Panc1 (cell line): ENCODE measurements around the gene AKAP6. TPM values are rescaled to one million over a fixed set of nuclear protein-coding genes. Genes with fewer than 3 reads are reported as not detected.

ENCODE experiments used
- ATAC-seq: fragments of 200-7000 bp; cut with Tn5 transposase; 2 replicates; pipeline ENCODE4 v1.9.1; 2020; ENCODE audit warnings: mild to moderate bottlenecking, moderate library complexity
- BruUV-seq: library from RNA; stranded (reverse); fragments of 400-500 nt; replicated peaks from 2 replicates; lab custom pipeline; 2021; lab: Mats Ljungman, UMichigan
- CTCF ChIA-PET: fragments of 300-600 bp; sonication (Branson Sonifier 250); formaldehyde crosslinking; loops from one replicate; lab custom pipeline; 2022; ENCODE audit warnings: antibody characterized with exemption; lab: Charles Lee
- POLR2A ChIA-PET: fragments of 300-600 bp; sonication (Branson Sonifier 250); formaldehyde crosslinking; loops from one replicate; lab custom pipeline; 2022; ENCODE audit warnings: antibody characterized with exemption; lab: Charles Lee
- DNase-seq: peaks from one replicate; pipeline ENCODE4 v3.0.0-alpha.2; 2010; ENCODE audit warnings: low read depth, low spot score
- H3K27ac ChIP-seq: 2 replicates; pipeline ENCODE4 v1.5.1; 2011; ENCODE audit warnings: mild to moderate bottlenecking, low read length, inconsistent platforms
- H3K27me3 ChIP-seq: fragments of 200-500 bp; sonication (Bioruptor generic); 2 replicates; pipeline ENCODE4 v1.6.0; 2014; ENCODE audit warnings: low read length, inconsistent platforms; ENCODE audit not compliant: control insufficient read depth, insufficient read depth
- H3K36me3 ChIP-seq: fragments of 200-500 bp; sonication (Bioruptor generic); 2 replicates; pipeline ENCODE4 v1.5.1; 2014; ENCODE audit warnings: inconsistent platforms, mild to moderate bottlenecking, low read length, moderate library complexity; ENCODE audit not compliant: control insufficient read depth, insufficient read depth
- H3K4me1 ChIP-seq: 2 replicates; pipeline ENCODE4 v1.5.1; 2011; ENCODE audit warnings: inconsistent platforms, mild to moderate bottlenecking, low read length, moderate library complexity; ENCODE audit not compliant: control insufficient read depth, insufficient read depth
- H3K4me3 ChIP-seq, 2 experiments: 2 replicates each; pipeline ENCODE4 v1.5.1; 2011 to 2012; ENCODE audit warnings: low read depth in 2 of 2, low read length in 2 of 2, mild to moderate bottlenecking in 2 of 2, inconsistent platforms in 1 of 2, moderate library complexity in 1 of 2
- H3K9me3 ChIP-seq: fragments of 200-500 bp; sonication (Bioruptor generic); 2 replicates; pipeline ENCODE4 v1.5.1; 2014; ENCODE audit warnings: low read depth, mild to moderate bottlenecking, inconsistent platforms, low read length, moderate library complexity; ENCODE audit not compliant: control insufficient read depth, insufficient read depth
- CTCF ChIP-seq: fragments of 450-650 bp; IDR thresholded peaks from 2 replicates; pipeline ENCODE4 v1.5.1; 2017; ENCODE audit warnings: mild to moderate bottlenecking
- POLR2AphosphoS5 ChIP-seq: IDR thresholded peaks from 2 replicates; pipeline ENCODE4 v1.6.1; 2012; ENCODE audit warnings: mild to moderate bottlenecking, low read depth, low read length, moderate library complexity
- REST ChIP-seq, 2 experiments: IDR thresholded peaks; 2 replicates each; pipeline ENCODE4 v1.6.1; 2011 to 2012; ENCODE audit warnings: low read depth in 2 of 2, control low read depth in 1 of 2, low read length in 1 of 2, mild to moderate bottlenecking in 1 of 2, moderate library complexity in 1 of 2; ENCODE audit not compliant: insufficient read depth in 1 of 2
- SIN3A ChIP-seq: IDR thresholded peaks from 2 replicates; pipeline ENCODE4 v1.6.1; 2012; ENCODE audit warnings: low read depth, mild to moderate bottlenecking, low read length, moderate library complexity, borderline replicate concordance; ENCODE audit not compliant: insufficient read depth
- TCF7L2 ChIP-seq: IDR thresholded peaks from 2 replicates; pipeline ENCODE4 v1.6.1; 2011; ENCODE audit warnings: mild to moderate bottlenecking, low read depth, low read length, inconsistent platforms
- in situ Hi-C: cut with HindIII; loops from 2 replicates; pipeline ENCODE4 v1.10.0; 2016; ENCODE audit warnings: low sequenced_read_pairs, low pct_unique_long_range_greater_than_20kb
- intact Hi-C: fragments of 100-400 bp; cut with micrococcal nuclease; formaldehyde crosslinking; loops from one replicate; pipeline ENCODE4 v1.10.0; 2022; ENCODE audit not compliant: unreplicated experiment
- total RNA-seq: library from RNA; stranded (reverse); gene quantifications from one replicate; pipeline ENCODE4 v1.2.1, GENCODE V29; 2021; ENCODE audit not compliant: unreplicated experiment

AKAP6 gene
- total RNA-seq, 1 experiment from 2014 or later, result 0.82 TPM

- Histone ChIP-seq H3K27ac (no peak overlapping the region), H3K4me3 (no peak overlapping the region), H3K27me3 (no peaks in the 10 kb centered on the region), H3K4me1 (no peaks in the 10 kb centered on the region), H3K9me3 (no peaks in the 10 kb centered on the region), H3K36me3 (no peaks in the 10 kb centered on the region)
- intact Hi-C loops (no loop called here), in situ Hi-C loops (no loop called here)
- no peak for DNase-seq
- no peak for ATAC-seq
- no TSS peak for BruUV-seq
- ChIA-PET CTCF (no interaction called here), POLR2A (no interaction called here)
- TF ChIP-seq CTCF, result no peak
- TF ChIP-seq REST (IDR thresholded peaks at IDR 0.05; ENCODE audit: insufficient read depth in 1 of 2, low read depth in 2 of 2, low read length in 1 of 2), result no peak
- TF ChIP-seq TCF7L2, result no peak
- TF ChIP-seq SIN3A, result no peak
- no peak for TF ChIP-seq POLR2AphosphoS5
These were observed 491.6 kb downstream of the AKAP6 start for GRCh38 chr14:32820682-32821081.

- CTCF ChIA-PET, result no interaction called here
- H3K27me3 ChIP-seq, result no peaks in the 10 kb centered on the region
- H3K4me1 ChIP-seq, result no peaks in the 10 kb centered on the region
- no peak overlapping the region for H3K27ac ChIP-seq
- BruUV-seq, result no TSS peak
- TF ChIP-seq POLR2AphosphoS5, result no peak
- TF ChIP-seq TCF7L2, result no peak
- H3K9me3 ChIP-seq, result no peaks in the 10 kb centered on the region
- ATAC-seq (no peak), DNase-seq (no peak)
- in situ Hi-C loops (no loop called here), intact Hi-C loops (no loop called here)
- no peak overlapping the region for H3K4me3 ChIP-seq
- no peaks in the 10 kb centered on the region for H3K36me3 ChIP-seq
- POLR2A ChIA-PET, result no interaction called here
These were observed 493.0 kb downstream of the AKAP6 start for GRCh38 chr14:32821964-32822653.

DNA sequence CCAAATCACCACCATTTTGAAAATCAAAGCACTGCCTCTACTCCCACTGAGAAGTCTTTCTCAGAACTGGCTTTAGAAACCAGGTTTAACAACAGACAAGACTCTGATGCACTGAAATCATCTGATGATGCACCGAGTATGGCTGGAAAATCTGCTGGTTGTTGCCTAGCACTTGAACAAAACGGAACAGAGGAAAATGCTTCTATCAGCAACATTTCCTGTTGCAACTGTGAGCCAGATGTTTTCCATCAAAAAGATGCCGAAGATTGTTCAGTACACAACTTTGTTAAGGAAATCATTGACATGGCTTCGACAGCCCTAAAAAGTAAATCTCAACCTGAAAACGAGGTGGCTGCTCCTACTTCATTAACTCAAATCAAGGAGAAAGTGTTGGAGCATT is 494.6 kb downstream of the AKAP6 start:
- ATAC-seq, result no peak
- no peak for TF ChIP-seq REST (IDR thresholded peaks at IDR 0.05; ENCODE audit: insufficient read depth in 1 of 2, low read depth in 2 of 2, low read length in 1 of 2)
- no peak for TF ChIP-seq SIN3A
- TF ChIP-seq POLR2AphosphoS5, result no peak
- no peak for TF ChIP-seq CTCF
- no peak for TF ChIP-seq TCF7L2
- Histone ChIP-seq H3K27me3 (no peaks in the 10 kb centered on the region), H3K4me3 (no peak overlapping the region), H3K36me3 (no peaks in the 10 kb centered on the region), H3K9me3 (no peaks in the 10 kb centered on the region), H3K4me1 (no peaks in the 10 kb centered on the region), H3K27ac (no peak overlapping the region)
- intact Hi-C loops, result no loop called here
- BruUV-seq, result no TSS peak
- CTCF ChIA-PET, result no interaction called here
- POLR2A ChIA-PET, result no interaction called here
- DNase-seq, result no peak
- in situ Hi-C loops, result no loop called here
